Measurements from ENCODE around the gene KRTAP5-5. TPM values are rescaled to one million over a fixed set of nuclear protein-coding genes. Genes with fewer than 3 reads are reported as not detected.
"Not testable (repeated sequence)": the region's sequence is repeated elsewhere in the genome, so short reads cannot be mapped to it uniquely, and the experiment has no call there.

KRTAP5-5 gene
- total and polyA plus RNA-seq, 8 donors = not detected

DNA sequence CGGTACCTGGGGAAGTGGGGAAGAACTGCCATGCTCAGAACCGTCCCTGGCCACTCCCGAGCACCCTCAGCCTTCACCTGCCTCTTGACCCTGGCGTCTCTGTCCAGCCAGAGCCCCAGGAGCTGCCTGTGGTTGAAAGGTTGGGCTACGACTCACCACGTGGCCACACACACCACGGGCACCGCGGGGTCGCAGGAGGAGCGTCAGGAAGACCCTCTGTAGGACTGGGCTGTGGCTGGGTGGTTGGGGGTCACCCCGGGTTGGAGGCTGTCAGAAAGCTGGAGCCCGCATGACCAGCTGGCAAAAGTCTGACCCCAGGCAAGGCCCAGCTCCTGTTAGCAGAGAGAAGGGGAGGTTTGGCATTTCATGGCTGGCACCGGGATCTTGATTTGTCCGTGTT, 11.5 kb downstream of the KRTAP5-5 start:
- Histone ChIP-seq H3K27ac (no peak overlapping the region), H3K36me3 (no peaks in the 10 kb centered on the region), H3K9me3 (no peaks in the 10 kb centered on the region), H3K27me3 (peaks cover 0 to 69% (median 23%) of the 10 kb centered on the region in 3 donors), H3K4me1 (peaks cover 0 to 15% (median 10%) of the 10 kb centered on the region in 4 donors), H3K4me3 (no peak overlapping the region)
- WGBS, 5 donors = 79 to 90% (median 86%) methylated on average over 9 to 15 of the region's 15 CpGs
- TF ChIP-seq EP300 (IDR thresholded peaks at IDR 0.05) (no peak), POLR2AphosphoS5 (IDR thresholded peaks at IDR 0.05) (no peak)
- intact Hi-C loops (cut with DNase I; ENCODE audit: low total_unique reads) = no loop called here
- no peak for DNase-seq

GRCh38 chr11:1642288-1643145, 12.9 kb downstream of the KRTAP5-5 start:
- no peak for DNase-seq
- TF ChIP-seq EP300 (IDR thresholded peaks at IDR 0.05) (no peak), POLR2A (IDR thresholded peaks at IDR 0.05) (no peak)
- Histone ChIP-seq H3K4me3 (no peak overlapping the region), H3K27ac (no peak overlapping the region), H3K36me3 (no peaks in the 10 kb centered on the region), H3K9me3 (no peaks in the 10 kb centered on the region), H3K4me1 (peaks cover 0 to 15% (median 10%) of the 10 kb centered on the region in 4 donors), H3K27me3 (peaks cover 0 to 57% (median 23%) of the 10 kb centered on the region in 3 donors)
- 75 to 81% (median 77%) methylated on average over 20 to 29 of the region's 29 CpGs for WGBS, 5 donors
- intact Hi-C loops (cut with DNase I; ENCODE audit: low total_unique reads) = no loop called here

GRCh38 chr11:1643146-1643690, 13.6 kb downstream of the KRTAP5-5 start:
- Histone ChIP-seq H3K4me1 (peaks cover 0 to 15% (median 10%) of the 10 kb centered on the region in 4 donors), H3K27me3 (peaks cover 0 to 54% (median 23%) of the 10 kb centered on the region in 3 donors), H3K9me3 (no peaks in the 10 kb centered on the region), H3K4me3 (no peak overlapping the region), H3K27ac (no peak overlapping the region), H3K36me3 (no peaks in the 10 kb centered on the region)
- DNase-seq = no peak
- no peak for TF ChIP-seq POLR2A (IDR thresholded peaks at IDR 0.05)
- TF ChIP-seq CTCF (IDR thresholded peaks at IDR 0.05) = no peak
- no peak for TF ChIP-seq POLR2AphosphoS5 (IDR thresholded peaks at IDR 0.05)
- no peak for TF ChIP-seq EP300 (IDR thresholded peaks at IDR 0.05)
- intact Hi-C loops (cut with DNase I; ENCODE audit: low total_unique reads) = no loop called here
- 87 to 95% (median 93%) methylated on average over 17 to 20 of the region's 20 CpGs for WGBS, 5 donors

DNA sequence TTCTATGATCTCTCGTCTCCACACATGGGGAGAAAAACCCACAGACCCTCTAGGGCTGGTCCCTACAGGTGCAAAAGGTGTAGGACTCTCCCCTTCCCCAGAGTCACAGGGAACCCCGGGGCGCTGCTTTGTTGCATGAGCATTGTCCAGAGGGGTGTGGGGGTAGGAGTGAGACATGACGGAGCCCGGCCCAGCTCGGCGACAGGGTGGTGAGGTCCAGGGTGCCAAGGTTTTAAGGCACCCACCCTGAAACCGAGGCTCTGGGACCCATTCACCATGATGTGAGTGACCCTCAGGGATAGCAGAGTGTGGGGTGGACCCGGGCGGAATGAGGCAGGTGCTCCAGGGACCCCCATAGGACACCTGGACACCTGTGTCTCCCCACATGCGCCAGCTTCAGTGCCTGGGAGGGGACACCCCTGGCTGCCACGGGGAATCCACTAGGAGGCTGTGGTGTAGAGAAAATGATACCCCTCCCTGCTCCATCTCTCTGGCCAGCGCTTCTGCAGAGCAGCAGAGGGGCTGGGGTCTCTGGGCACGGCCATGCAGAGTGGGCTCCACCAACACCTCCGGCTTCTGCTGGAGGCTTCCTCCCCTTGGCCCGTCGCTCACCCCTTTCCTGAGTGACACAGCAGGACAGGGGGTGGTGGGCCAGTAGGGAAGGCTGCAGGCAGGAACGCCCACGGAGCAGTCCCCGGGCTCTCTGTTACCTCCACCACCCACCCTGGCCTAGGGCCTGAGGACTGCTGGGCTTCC, 15.2 kb downstream of the KRTAP5-5 start:
- peaks cover 0 to 42% (median 11%) of the 10 kb centered on the region in 3 donors for H3K27me3 ChIP-seq
- no peaks in the 10 kb centered on the region for H3K36me3 ChIP-seq
- peaks cover 0 to 5% (median 2%) of the 10 kb centered on the region in 4 donors for H3K4me1 ChIP-seq
- TF ChIP-seq POLR2AphosphoS5 (IDR thresholded peaks at IDR 0.05) = no peak
- TF ChIP-seq POLR2A (IDR thresholded peaks at IDR 0.05) = no peak
- H3K4me3 ChIP-seq = no peak overlapping the region
- DNase-seq = no peak
- H3K9me3 ChIP-seq = no peaks in the 10 kb centered on the region
- intact Hi-C loops (cut with DNase I; ENCODE audit: low total_unique reads) = no loop called here
- WGBS, 5 donors = 77 to 85% (median 80%) methylated on average over 9 to 20 of the region's 20 CpGs
- no peak overlapping the region for H3K27ac ChIP-seq

- intact Hi-C loops (cut with DNase I; ENCODE audit: low total_unique reads) = no loop called here
- WGBS, 5 donors = 69 to 79% (median 76%) methylated on average over 8 to 12 of the region's 12 CpGs
- Histone ChIP-seq H3K4me1 (no peaks in the 10 kb centered on the region), H3K27ac (no peak overlapping the region), H3K36me3 (no peaks in the 10 kb centered on the region), H3K4me3 (no peak overlapping the region), H3K9me3 (no peaks in the 10 kb centered on the region), H3K27me3 (peaks cover 0 to 36% (median 5%) of the 10 kb centered on the region in 3 donors)
- no peak for DNase-seq
- TF ChIP-seq POLR2AphosphoS5 (IDR thresholded peaks at IDR 0.05) = no peak
- no peak for TF ChIP-seq EP300 (IDR thresholded peaks at IDR 0.05)
- no peak for TF ChIP-seq CTCF (IDR thresholded peaks at IDR 0.05)
- TF ChIP-seq POLR2A (IDR thresholded peaks at IDR 0.05) = no peak
These were observed 15.8 kb downstream of the KRTAP5-5 start for GRCh38 chr11:1645357-1645821.

GRCh38 chr11:1646540-1646939, 17.0 kb downstream of the KRTAP5-5 start:
- 77 to 91% (median 86%) methylated on average over 10 of the region's 10 CpGs for WGBS, 5 donors

More at GRCh38 chr11:1646540-1646939, 17.0 kb downstream of the KRTAP5-5 start:
- H3K27me3 ChIP-seq = peaks cover 0 to 25% (median 5%) of the 10 kb centered on the region in 3 donors
- H3K27ac ChIP-seq; H3K4me3 ChIP-seq; H3K9me3 ChIP-seq; DNase-seq; H3K36me3 ChIP-seq; H3K4me1 ChIP-seq; intact Hi-C loops (cut with DNase I; ENCODE audit: low total_unique reads): not testable (repeated sequence)
